ENCODE data around the gene ARV1. TPM values are rescaled to one million over a fixed set of nuclear protein-coding genes. Genes with fewer than 3 reads are reported as not detected.

The ARV1 gene
- total and polyA plus RNA-seq, 10 donors, result 11.8 to 31.6 (median 18.2) TPM

GRCh38 chr1:231049121-231049979, 70.5 kb downstream of the ARV1 start:
- 62 to 72% (median 65%) methylated on average over 10 of the region's 10 CpGs for WGBS, 5 donors
- intact Hi-C loops (cut with DNase I; ENCODE audit: low total_unique reads), result no loop called here
- Histone ChIP-seq H3K9me3 (peaks cover 0 to 9% (median 8%) of the 10 kb centered on the region in 8 donors), H3K36me3 (no peaks in the 10 kb centered on the region), H3K4me1 (peaks cover 8 to 24% (median 16%) of the 10 kb centered on the region in 6 donors), H3K4me3 (no peak overlapping the region), H3K27ac (no peak overlapping the region), H3K27me3 (replicated peaks in 1 of 7) (peaks cover 0 to 3% (median 0%) of the 10 kb centered on the region in 7 donors)
- no peak for TF ChIP-seq POLR2A (IDR thresholded peaks at IDR 0.05)
- no peak for TF ChIP-seq CTCF (IDR thresholded peaks at IDR 0.05 in 8 of 11, conservative IDR thresholded peaks at IDR 0.05 in 3 of 11)
- no peak for TF ChIP-seq POLR2AphosphoS5 (IDR thresholded peaks at IDR 0.05)
- DNase-seq, result no peak

Other genes starting within 250 kb of the ARV1 start
- not detected for gene CAPN9, start 231.7 kb upstream of the ARV1 start, total RNA-seq
- gene CAPN9, start 231.7 kb upstream of the ARV1 start, polyA plus RNA-seq, result under 1 TPM in 1 of 3 donors, not detected in 2; 0.05 TPM
- gene C1orf198, start 110.6 kb upstream of the ARV1 start, total RNA-seq, result 10 to 100 TPM; 13.3 to 32.7 (median 21.3) TPM
- gene C1orf198, start 110.6 kb upstream of the ARV1 start, polyA plus RNA-seq, result 10 to 100 TPM in 1 of 3 donors, 1 to 10 TPM in 2; 5.0 to 11.4 (median 8.0) TPM
- gene TTC13, start 233 bp upstream of the ARV1 start, total RNA-seq, result 10 to 100 TPM; 27.0 to 86.6 (median 41.2) TPM
- gene TTC13, start 233 bp upstream of the ARV1 start, polyA plus RNA-seq, result 10 to 100 TPM; 16.2 to 29.5 (median 16.5) TPM
- gene FAM89A, start 61.2 kb downstream of the ARV1 start, total RNA-seq, result 10 to 100 TPM; 17.5 to 54.8 (median 38.6) TPM
- gene FAM89A, start 61.2 kb downstream of the ARV1 start, polyA plus RNA-seq, result 10 to 100 TPM in 2 of 3 donors, 1 to 10 TPM in 1; 9.8 to 16.2 (median 12.4) TPM
- under 1 TPM in 1 of 7 donors, not detected in 6; 0.06 TPM for gene TRIM67, start 183.0 kb downstream of the ARV1 start, total RNA-seq
- under 1 TPM in 2 of 3 donors, not detected in 1; under 0.01 TPM for gene TRIM67, start 183.0 kb downstream of the ARV1 start, polyA plus RNA-seq